Activated gamma-delta T cell (primary cell): ENCODE data around the gene PCDHGB2.
A peak's percentile ranks its signal among the peaks of the same experiment; 100 is the strongest.
"Not testable (repeated sequence)": the region's sequence is repeated elsewhere in the genome, so short reads cannot be mapped to it uniquely, and the experiment has no call there.

Experiments used
- DNase-seq: peaks from one replicate; lab custom pipeline; 2025; lab: John Stamatoyannopoulos, UW
- total RNA-seq, 2 donors: gene quantifications; one replicate each; lab custom pipeline; 2026; lab: John Stamatoyannopoulos, UW

The PCDHGB2 gene
- 0.10 to 0.92 reads per million in 2 donors for total RNA-seq

DNA sequence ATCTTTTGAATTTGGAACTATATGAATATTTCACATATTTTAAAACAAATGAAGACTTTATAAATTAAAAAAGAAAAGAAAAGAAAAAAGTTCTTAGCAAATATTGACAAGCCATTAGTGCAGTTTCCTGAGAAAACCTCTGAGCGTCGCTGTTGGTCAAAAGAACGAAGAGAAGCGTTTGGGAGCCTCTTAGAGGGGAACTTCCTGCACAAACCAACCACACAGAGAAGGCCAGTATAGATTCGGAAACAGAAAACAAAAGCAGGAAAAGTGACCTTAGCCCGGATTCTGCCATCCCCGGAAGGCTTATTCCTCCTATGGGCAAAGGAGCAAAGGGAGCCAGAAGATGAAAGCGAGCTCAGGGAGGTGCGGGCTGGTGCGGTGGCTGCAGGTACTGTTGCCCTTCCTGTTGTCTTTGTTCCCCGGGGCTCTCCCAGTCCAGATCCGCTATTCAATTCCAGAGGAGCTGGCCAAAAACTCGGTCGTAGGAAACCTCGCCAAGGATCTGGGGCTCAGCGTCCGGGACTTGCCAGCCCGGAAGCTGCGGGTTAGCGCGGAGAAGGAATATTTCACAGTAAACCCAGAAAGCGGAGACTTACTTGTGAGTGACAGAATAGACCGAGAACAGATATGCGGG lies at the start of gene PCDHGB2:
Gene PCDHGB2, plus strand, starts transcription at position 205 of the 637 bp plus-strand sequence. Its CDS starts 142 bp downstream, at position 347.
- no peak for DNase-seq

DNA sequence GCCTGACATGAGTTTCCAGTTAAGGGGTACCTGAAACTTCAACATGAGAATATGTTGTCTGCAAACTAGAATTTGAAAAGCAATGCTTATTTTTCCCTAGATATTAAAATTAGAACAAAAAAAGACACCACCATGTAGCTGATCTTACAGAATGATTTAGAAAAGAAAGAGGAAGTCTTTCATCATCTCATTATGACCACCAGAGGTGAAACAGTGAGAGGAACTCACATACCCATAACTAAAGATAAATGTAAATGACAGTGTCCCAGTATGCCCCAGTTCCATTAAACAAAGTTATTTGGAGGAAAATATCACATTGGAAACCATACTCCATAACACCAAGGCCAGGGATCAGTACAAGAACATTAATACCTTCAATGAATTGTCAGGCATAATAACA lies 46.1 kb upstream of the PCDHGB2 start:
- no peak for DNase-seq

DNA sequence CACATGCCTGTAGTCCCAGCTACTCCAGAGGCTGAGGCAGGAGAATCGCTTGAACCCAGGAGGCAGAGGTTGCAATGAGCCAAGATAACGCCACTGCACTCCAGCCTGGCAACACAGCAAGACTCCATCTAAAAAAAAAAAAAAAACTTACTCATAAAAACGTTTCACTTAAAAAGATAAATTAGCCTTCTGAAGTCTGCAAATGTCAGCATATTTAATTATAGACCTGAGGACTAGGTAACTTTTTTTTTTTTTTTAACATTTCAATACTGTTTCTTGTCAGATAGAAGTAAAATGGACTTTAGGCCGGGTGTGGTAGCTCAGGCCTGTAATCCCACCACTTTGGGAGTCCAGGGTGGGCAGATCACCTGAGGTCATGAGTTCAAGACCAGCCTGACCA lies 42.8 kb upstream of the PCDHGB2 start:
- not testable (repeated sequence) for DNase-seq

DNA sequence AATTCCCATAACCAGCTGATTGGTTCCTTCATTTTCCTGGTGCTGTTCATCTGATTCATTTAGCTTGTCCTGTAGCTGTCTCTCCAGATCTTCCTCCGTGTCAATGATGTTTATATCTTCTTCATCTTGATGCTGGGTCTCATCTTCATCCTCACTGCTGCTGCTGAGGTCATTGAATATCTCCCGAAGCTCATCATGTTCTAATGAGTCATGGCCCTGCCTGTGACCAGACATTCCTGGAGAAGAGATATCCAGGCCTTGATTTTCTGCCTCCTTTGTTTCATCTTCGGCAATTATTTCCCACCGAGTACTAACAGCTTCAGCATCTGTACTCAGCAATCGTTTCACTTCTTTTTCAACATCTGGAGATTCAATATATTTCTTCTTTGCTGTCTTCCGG lies 40.6 kb upstream of the PCDHGB2 start:
- no peak for DNase-seq

DNA sequence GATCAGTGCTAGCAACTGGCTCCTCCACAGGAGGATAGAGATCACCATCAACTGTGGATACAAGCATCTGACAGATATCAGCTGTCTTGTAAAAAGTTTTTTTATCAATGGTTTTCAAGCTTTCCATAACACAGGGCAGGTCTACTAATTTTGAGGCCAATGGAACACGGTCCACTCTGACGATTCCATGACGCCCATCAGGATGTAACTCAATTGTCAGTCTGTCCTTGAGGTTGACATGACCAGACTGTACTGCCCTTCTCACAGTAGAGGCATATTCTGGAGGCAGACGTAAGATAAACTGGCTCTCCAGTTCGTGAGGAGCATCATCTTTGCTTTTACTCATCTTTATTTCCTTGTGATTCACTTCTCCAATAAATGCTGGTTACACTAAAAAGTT lies 40.1 kb upstream of the PCDHGB2 start:
- DNase-seq: no peak

- DNase-seq: peak; percentile 78
Measured at GRCh38 chr5:141320225-141321169, 39.3 kb upstream of the PCDHGB2 start, which contains the start of gene TAF7. Gene TAF7, minus strand, starts transcription at chr5:141320784. Its CDS starts 740 bp downstream, at chr5:141320044.

- DNase-seq: no peak
Measured at GRCh38 chr5:141322261-141322660, 37.5 kb upstream of the PCDHGB2 start.

DNA sequence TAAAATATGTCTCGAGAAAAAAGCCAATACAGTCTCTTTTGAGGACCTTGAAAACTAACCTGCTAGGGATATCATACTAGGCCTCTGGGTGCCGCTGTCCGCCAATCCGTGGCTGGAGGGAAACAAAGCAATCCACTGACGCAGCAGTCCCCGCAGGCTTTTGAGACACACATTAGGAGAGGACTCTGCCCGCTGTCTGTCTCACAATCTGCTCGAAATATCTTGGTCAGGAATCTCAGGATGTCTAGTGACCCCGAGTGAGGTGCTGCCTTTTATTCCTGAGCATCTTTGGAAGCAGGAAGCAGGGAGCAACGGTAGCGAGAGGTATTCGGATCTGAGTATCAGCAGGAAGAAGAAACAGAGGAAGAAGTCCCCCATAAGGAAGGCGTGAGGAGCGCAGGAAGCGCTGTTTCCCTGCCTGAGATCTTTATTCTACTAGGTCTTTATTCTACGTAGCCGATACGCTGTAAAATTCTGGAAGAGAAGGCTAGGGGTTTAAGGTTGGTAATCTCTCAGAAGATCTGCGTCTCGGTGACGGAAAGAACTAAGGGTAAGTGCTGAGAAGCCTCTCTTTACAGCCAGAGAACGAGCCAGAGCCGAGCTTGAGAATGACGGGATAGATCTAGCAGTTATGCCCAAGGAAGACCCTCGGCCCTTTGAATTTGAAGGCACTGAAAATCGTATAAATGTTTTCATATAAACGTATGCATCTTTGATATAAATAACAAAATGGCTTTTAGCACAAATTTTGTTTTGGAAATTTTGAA lies 33.5 kb upstream of the PCDHGB2 start:
- peak; percentile 16 for DNase-seq

GRCh38 chr5:141328231-141328630 lies 31.6 kb upstream of the PCDHGB2 start:
- no peak for DNase-seq

GRCh38 chr5:141330299-141331080 lies 29.3 kb upstream of the PCDHGB2 start, which contains the start of gene PCDHGA1:
Gene PCDHGA1, plus strand, starts transcription at chr5:141330514.
- DNase-seq: no peak

DNA sequence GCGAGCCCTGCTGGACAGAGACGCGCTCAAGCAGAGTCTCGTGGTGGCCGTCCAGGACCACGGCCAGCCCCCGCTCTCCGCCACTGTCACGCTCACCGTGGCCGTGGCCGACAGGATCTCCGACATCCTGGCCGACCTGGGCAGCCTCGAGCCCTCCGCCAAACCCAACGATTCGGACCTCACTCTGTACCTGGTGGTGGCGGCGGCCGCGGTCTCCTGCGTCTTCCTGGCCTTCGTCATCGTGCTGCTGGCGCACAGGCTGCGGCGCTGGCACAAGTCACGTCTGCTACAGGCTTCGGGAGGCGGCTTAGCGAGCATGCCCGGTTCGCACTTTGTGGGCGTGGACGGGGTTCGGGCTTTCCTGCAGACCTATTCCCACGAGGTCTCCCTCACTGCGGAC lies 27.2 kb upstream of the PCDHGB2 start:
- DNase-seq: not testable (repeated sequence)

GRCh38 chr5:141338538-141339306 lies 21.1 kb upstream of the PCDHGB2 start, which contains the start of gene PCDHGA2:
Gene PCDHGA2, plus strand, starts transcription at chr5:141338760.
- no peak for DNase-seq

DNA sequence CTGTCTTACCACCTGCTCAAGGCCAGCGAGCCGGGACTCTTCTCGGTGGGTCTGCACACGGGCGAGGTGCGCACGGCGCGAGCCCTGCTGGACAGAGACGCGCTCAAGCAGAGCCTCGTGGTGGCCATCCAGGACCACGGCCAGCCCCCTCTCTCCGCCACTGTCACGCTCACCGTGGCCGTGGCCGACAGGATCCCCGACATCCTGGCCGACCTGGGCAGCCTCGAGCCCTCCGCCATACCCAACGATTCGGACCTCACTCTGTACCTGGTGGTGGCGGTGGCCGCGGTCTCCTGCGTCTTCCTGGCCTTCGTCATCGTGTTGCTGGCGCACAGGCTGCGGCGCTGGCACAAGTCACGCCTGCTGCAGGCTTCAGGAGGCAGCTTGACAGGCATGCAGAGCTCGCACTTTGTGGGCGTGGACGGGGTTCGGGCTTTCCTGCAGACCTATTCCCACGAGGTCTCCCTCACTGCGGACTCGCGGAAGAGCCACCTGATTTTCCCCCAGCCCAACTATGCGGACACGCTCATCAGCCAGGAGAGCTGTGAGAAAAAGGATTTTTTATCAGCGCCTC lies 18.9 kb upstream of the PCDHGB2 start:
- not testable (repeated sequence) for DNase-seq

- DNase-seq: no peak
Measured at GRCh38 chr5:141342773-141343172, 17.0 kb upstream of the PCDHGB2 start.

GRCh38 chr5:141343242-141343952 lies 16.4 kb upstream of the PCDHGB2 start, which contains the start of gene PCDHGA3:
Gene PCDHGA3, plus strand, starts transcription at chr5:141343829. Its CDS starts 205 bp downstream, at chr5:141344034.
- no peak for DNase-seq

- no peak for DNase-seq
Measured at GRCh38 chr5:141343953-141344463, 15.8 kb upstream of the PCDHGB2 start.

- no peak for DNase-seq
Measured at GRCh38 chr5:141345327-141345726, 14.5 kb upstream of the PCDHGB2 start.

DNA sequence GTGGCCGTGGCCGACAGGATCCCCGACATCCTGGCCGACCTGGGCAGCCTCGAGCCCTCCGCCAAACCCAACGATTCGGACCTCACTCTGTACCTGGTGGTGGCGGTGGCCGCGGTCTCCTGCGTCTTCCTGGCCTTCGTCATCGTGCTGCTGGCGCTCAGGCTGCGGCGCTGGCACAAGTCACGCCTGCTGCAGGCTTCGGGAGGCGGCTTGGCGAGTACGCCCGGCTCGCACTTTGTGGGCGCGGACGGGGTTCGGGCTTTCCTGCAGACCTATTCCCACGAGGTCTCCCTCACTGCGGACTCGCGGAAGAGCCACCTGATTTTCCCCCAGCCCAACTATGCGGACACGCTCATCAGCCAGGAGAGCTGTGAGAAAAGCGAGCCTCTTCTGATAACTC lies 13.8 kb upstream of the PCDHGB2 start:
- not testable (repeated sequence) for DNase-seq
